Retinal pigment epithelial cell (primary cell): ENCODE measurements around the gene CRYGS.
"Not testable (repeated sequence)": the region's sequence is repeated elsewhere in the genome, so short reads cannot be mapped to it uniquely, and the experiment has no call there.

Source experiments
- DNase-seq: peaks from one replicate; pipeline ENCODE4 v3.0.0-alpha.2; 2010; ENCODE audit warnings: low read depth
- H3K4me3 ChIP-seq: 2 replicates; pipeline ENCODE4 v1.5.1; 2011; ENCODE audit warnings: mild to moderate bottlenecking, low read length, control low read depth, moderate library complexity
- TF ChIP-seq, protein P1 (sequence below): conservative IDR thresholded peaks from 2 replicates; pipeline ENCODE4 v1.5.1; 2011; ENCODE audit warnings: low read depth, low read length, control low read depth, inconsistent platforms

Gene CRYGS

DNA sequence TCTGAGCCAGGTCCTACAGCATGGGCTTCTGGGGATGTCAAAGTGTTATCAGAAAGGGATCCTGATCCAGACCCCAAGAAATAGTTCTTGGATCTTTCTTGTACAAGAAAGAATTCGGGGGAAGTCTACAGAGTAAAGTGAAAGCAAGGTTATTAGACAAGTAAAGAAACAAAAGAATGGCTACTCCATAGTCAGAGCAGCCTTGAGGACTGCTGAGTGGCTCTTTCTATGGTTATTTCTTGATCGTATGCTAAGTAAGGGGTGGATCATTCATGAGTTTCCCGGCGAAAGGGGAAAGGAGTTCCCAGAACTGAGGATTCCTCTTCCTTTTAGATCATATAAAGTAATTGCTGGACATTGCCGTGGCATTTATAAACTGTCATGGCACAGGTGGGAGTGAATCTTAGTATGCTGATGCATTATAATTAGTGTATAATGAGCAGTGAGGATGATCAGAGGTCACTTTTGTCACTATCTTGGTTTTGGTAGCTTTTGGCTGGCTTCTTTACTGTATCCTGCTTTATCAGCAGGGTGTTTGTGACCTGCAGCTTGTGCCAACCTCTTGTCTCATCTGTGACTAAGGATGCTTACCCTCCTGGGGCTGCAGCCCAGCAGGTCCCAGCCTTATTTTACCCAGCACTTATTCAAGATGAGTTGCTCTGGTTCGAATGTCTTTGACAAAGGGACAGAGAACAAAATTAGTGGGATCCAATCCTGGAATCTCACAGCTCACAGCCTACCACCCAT lies 41.0 kb downstream of the CRYGS start:
- no peak overlapping the region for H3K4me3 ChIP-seq
- DNase-seq: no peak
- TF ChIP-seq, protein P1, sequence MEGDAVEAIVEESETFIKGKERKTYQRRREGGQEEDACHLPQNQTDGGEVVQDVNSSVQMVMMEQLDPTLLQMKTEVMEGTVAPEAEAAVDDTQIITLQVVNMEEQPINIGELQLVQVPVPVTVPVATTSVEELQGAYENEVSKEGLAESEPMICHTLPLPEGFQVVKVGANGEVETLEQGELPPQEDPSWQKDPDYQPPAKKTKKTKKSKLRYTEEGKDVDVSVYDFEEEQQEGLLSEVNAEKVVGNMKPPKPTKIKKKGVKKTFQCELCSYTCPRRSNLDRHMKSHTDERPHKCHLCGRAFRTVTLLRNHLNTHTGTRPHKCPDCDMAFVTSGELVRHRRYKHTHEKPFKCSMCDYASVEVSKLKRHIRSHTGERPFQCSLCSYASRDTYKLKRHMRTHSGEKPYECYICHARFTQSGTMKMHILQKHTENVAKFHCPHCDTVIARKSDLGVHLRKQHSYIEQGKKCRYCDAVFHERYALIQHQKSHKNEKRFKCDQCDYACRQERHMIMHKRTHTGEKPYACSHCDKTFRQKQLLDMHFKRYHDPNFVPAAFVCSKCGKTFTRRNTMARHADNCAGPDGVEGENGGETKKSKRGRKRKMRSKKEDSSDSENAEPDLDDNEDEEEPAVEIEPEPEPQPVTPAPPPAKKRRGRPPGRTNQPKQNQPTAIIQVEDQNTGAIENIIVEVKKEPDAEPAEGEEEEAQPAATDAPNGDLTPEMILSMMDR: no peak

DNA sequence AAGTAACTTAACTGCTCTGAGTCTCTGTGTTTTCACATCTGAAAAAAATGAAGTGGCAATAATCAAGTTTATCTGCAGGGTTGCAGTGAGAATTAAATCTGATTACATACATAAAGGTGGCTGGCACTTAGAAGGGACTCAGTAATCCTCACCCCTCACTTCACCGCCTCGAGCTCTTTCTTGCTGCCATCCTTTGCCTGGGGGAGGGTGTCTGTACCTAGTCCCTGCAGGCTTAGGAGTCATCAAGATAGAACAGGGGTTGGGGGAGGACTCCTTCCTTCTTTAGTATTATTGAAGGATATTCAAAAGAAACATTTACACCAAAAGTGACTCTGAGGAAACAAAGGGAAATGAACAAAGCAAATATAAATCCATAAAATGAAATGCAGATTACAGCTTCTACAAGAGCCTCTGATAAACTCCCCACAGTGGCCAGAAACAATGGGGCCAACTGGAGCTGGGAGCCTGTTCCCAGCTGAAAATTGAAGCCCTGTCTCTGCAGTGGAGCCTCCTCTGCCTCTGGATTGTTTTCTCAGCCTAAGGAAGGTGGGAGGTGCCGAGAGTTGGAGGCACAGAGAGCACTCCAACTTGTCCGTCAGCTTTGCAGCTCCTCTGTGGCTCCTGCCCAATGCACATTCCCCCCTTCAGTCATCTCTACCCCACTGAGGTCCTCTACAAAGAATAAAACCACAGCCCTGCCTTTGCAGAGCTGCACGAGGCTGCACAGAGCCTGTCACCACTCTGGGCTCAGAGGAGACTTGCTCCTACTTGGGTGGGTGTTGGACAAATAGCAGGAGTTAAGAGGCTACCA lies 41.8 kb downstream of the CRYGS start:
- no peak for DNase-seq
- TF ChIP-seq, protein P1: no peak
- no peak overlapping the region for H3K4me3 ChIP-seq

GRCh38 chr3:186499949-186500348 lies 44.2 kb downstream of the CRYGS start:
- not testable (repeated sequence) for DNase-seq, H3K4me3 ChIP-seq

DNA sequence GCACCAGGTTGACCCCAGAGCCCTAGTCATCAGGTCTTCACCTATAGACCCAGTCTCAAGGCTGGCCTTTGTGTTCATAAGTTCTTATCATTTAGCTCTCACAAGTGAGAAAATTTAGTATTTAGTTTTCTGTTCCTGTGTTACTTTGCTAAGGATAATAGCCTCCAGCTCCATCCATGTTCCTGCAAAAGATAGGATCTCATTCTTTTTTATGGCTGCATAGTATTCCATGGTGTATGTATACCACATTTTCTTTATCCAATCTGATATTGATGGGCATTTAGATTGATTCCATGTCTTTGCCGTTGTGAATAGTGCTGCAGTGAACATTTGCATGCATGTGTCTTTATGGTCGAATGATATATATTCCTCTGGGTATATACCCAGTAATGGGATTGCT lies 46.2 kb downstream of the CRYGS start:
- not testable (repeated sequence) for H3K4me3 ChIP-seq, DNase-seq

DNA sequence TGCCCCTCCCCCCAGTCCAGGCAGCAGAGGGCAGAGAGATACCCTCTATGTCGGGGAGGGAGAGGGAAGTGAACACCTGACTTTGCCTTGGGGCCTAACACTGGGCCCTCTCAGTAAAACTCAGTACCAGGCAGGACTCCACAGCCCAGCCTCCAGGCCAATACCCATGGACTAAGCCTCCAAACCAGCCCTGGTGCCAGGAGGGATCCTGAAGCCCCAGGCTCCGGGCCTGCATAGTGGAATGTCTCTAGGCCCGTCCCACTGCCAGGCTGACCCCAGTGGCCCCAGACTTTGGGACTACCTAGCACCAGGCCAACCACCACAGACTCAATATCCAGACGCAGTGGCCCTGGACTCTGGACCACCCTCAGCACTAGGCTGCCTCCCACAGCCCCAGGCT lies 46.6 kb downstream of the CRYGS start:
- no peak overlapping the region for H3K4me3 ChIP-seq
- TF ChIP-seq, protein P1: no peak
- no peak for DNase-seq

- no peak for DNase-seq
- TF ChIP-seq, protein P1: no peak
Measured at GRCh38 chr3:186496635-186497034, 47.5 kb downstream of the CRYGS start.

DNA sequence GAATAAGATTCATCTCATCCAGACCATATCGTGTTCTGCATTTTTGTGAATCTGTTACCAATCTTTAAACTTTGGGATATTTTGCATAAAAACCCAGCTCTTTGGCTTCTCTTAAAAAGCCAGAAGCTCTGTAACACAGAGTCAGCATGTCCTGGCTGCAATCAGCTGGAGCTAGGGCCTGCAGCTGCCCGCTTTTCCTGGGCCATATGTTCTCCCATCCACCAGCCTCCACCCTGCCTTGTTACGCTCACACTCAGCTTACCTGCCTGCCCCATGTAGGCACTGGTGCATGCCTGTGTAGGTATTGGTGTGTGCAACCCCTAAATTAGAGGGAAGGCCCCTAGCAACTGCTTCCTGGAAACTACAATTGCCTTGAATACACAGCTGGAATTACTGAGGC lies 48.2 kb downstream of the CRYGS start:
- TF ChIP-seq, protein P1: no peak
- no peak overlapping the region for H3K4me3 ChIP-seq
- no peak for DNase-seq

More at GRCh38 chr3:186496635-186497034, 47.5 kb downstream of the CRYGS start:
- H3K4me3 ChIP-seq: no peak overlapping the region

GRCh38 chr3:186493525-186494255 lies 50.5 kb downstream of the CRYGS start:
- H3K4me3 ChIP-seq: no peak overlapping the region
- TF ChIP-seq, protein P1: no peak
- DNase-seq: no peak
